NT2/D1 (cell line): ENCODE data around the gene SPNS1.

Source experiments
- DNase-seq: peaks from one replicate; pipeline ENCODE4 v3.0.0-alpha.2; 2011; ENCODE audit warnings: low read depth, low spot score
- H3K27me3 ChIP-seq: 2 replicates; pipeline ENCODE4 v1.6.0; 2011; ENCODE audit warnings: mild to moderate bottlenecking; ENCODE audit not compliant: insufficient read length, insufficient read depth
- H3K36me3 ChIP-seq: 2 replicates; pipeline ENCODE4 v1.6.1; 2011; ENCODE audit warnings: mild to moderate bottlenecking, low read length, mixed read lengths; ENCODE audit not compliant: insufficient read depth, insufficient read length
- H3K4me1 ChIP-seq: 2 replicates; pipeline ENCODE4 v1.5.1; 2011; ENCODE audit not compliant: insufficient read depth, insufficient read length
- H3K4me3 ChIP-seq: 2 replicates; pipeline ENCODE4 v1.5.1; 2011; ENCODE audit warnings: low read depth; ENCODE audit not compliant: insufficient read length
- H3K9ac ChIP-seq: 2 replicates; pipeline ENCODE4 v1.6.0; 2011; ENCODE audit warnings: low read depth; ENCODE audit not compliant: insufficient read length
- H3K9me3 ChIP-seq: 2 replicates; pipeline ENCODE4 v1.5.1; 2011; ENCODE audit warnings: mild to moderate bottlenecking, low read length; ENCODE audit not compliant: insufficient read depth
- SUZ12 ChIP-seq: IDR thresholded peaks from 2 replicates; pipeline ENCODE4 v1.6.1; 2011; ENCODE audit not compliant: insufficient read length, insufficient read depth; ENCODE audit errors: extremely low read depth
- YY1 ChIP-seq: IDR thresholded peaks from 2 replicates; pipeline ENCODE4 v1.6.1; 2011; ENCODE audit not compliant: insufficient read length, insufficient read depth
- ZNF274 ChIP-seq: IDR thresholded peaks from 2 replicates; pipeline ENCODE4 v1.6.1; 2011; ENCODE audit warnings: mild to moderate bottlenecking, low read depth, low read length

Gene SPNS1

GRCh38 chr16:28980929-28981328, 6.4 kb downstream of the SPNS1 start:
- no peak overlapping the region for H3K9ac ChIP-seq
- no peaks in the 10 kb centered on the region for H3K27me3 ChIP-seq
- no peak overlapping the region for H3K4me3 ChIP-seq
- H3K36me3 ChIP-seq: peaks cover 76% of the 10 kb centered on the region
- TF ChIP-seq YY1: no peak
- H3K9me3 ChIP-seq: peaks cover 13% of the 10 kb centered on the region; the same call in 1 of the 2 replicates
- no peak for DNase-seq
- H3K4me1 ChIP-seq: no peaks in the 10 kb centered on the region

- H3K36me3 ChIP-seq: peaks cover 80% of the 10 kb centered on the region
- no peaks in the 10 kb centered on the region for H3K4me1 ChIP-seq
- peak; percentile 30 for DNase-seq
Observed at GRCh38 chr16:28981517-28981916, 6.9 kb downstream of the SPNS1 start.

GRCh38 chr16:28982418-28982817, 7.8 kb downstream of the SPNS1 start:
- no peak for DNase-seq
- H3K4me3 ChIP-seq: no peak overlapping the region
- no peak overlapping the region for H3K9ac ChIP-seq
- H3K36me3 ChIP-seq: peaks cover 83% of the 10 kb centered on the region
- H3K4me1 ChIP-seq: no peaks in the 10 kb centered on the region
- H3K27me3 ChIP-seq: no peaks in the 10 kb centered on the region
- TF ChIP-seq YY1 (no peak), ZNF274 (no peak), SUZ12 (no peak)
- H3K9me3 ChIP-seq: peaks cover 13% of the 10 kb centered on the region; the same call in 1 of the 2 replicates

More at GRCh38 chr16:28981517-28981916, 6.9 kb downstream of the SPNS1 start:
- H3K9me3 ChIP-seq: peaks cover 13% of the 10 kb centered on the region; the same call in 1 of the 2 replicates
- H3K9ac ChIP-seq: no peak overlapping the region
- no peak for TF ChIP-seq YY1
- no peak for TF ChIP-seq SUZ12
- TF ChIP-seq ZNF274: no peak
- H3K4me3 ChIP-seq: no peak overlapping the region
- no peaks in the 10 kb centered on the region for H3K27me3 ChIP-seq

DNA sequence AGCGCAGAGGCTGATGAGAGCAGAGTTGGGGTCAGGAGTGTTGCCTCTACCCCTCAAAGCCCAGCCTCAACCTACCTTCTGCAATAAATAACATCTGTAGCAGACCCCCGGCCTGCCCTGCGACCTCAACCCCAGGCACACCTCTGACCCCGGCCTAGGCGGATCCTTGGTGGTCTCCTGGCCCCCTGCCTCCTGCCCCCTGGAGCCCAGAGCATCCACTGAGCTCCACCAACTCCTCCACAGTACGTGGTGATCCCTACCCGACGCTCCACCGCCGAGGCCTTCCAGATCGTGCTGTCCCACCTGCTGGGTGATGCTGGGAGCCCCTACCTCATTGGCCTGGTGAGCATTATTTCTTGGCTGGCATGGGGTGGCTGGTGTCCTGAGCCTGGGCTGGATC, 8.4 kb downstream of the SPNS1 start:
- no peak for DNase-seq
- Histone ChIP-seq H3K36me3 (peaks cover 81% of the 10 kb centered on the region), H3K4me1 (no peaks in the 10 kb centered on the region), H3K27me3 (no peaks in the 10 kb centered on the region), H3K4me3 (no peak overlapping the region), H3K9me3 (peaks cover 13% of the 10 kb centered on the region; the same call in 1 of the 2 replicates), H3K9ac (no peak overlapping the region)
- TF ChIP-seq SUZ12: no peak
- no peak for TF ChIP-seq YY1
- TF ChIP-seq ZNF274: no peak

DNA sequence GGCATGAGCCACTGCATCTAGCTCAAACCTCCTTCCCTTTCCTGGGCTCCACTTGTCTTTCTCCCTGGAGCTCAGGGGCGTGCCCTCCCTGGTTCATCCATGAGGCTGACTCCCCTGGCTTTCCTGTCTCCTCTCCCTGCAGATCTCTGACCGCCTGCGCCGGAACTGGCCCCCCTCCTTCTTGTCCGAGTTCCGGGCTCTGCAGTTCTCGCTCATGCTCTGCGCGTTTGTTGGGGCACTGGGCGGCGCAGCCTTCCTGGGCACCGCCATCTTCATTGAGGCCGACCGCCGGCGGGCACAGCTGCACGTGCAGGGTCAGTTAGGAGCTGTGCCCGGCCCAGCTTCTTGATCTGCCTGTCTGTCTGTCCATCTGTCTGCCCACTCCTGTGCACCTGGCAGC, 9.1 kb downstream of the SPNS1 start:
- Histone ChIP-seq H3K36me3 (peaks cover 77% of the 10 kb centered on the region), H3K9ac (no peak overlapping the region)
- TF ChIP-seq SUZ12: no peak
- no peak for TF ChIP-seq ZNF274
- TF ChIP-seq YY1: no peak

DNA sequence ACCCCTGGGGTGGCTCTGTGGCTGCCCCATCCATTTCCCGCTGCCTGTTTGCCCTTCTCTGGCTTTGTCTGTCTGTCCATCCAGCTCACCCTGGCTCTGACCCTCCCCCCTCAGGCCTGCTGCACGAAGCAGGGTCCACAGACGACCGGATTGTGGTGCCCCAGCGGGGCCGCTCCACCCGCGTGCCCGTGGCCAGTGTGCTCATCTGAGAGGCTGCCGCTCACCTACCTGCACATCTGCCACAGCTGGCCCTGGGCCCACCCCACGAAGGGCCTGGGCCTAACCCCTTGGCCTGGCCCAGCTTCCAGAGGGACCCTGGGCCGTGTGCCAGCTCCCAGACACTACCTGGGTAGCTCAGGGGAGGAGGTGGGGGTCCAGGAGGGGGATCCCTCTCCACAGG, 9.5 kb downstream of the SPNS1 start:
- Histone ChIP-seq H3K4me1 (no peaks in the 10 kb centered on the region), H3K27me3 (no peaks in the 10 kb centered on the region), H3K9ac (no peak overlapping the region), H3K9me3 (peaks cover 13% of the 10 kb centered on the region; the same call in 1 of the 2 replicates), H3K36me3 (peaks cover 73% of the 10 kb centered on the region), H3K4me3 (no peak overlapping the region)
- no peak for TF ChIP-seq YY1
- no peak for TF ChIP-seq ZNF274
- DNase-seq: no peak

More for the DNA sequence above, 9.1 kb downstream of the SPNS1 start:
- Histone ChIP-seq H3K9me3 (peaks cover 13% of the 10 kb centered on the region; the same call in 1 of the 2 replicates), H3K27me3 (no peaks in the 10 kb centered on the region), H3K4me1 (no peaks in the 10 kb centered on the region), H3K4me3 (no peak overlapping the region)
- DNase-seq: no peak

GRCh38 chr16:28984619-28985135, 10.1 kb downstream of the SPNS1 start, which contains the start of gene LAT:
Gene LAT, plus strand, starts transcription at chr16:28985052. Its CDS starts 366 bp downstream, at chr16:28985418.
- Histone ChIP-seq H3K4me1 (no peaks in the 10 kb centered on the region), H3K36me3 (peaks cover 73% of the 10 kb centered on the region), H3K9me3 (peaks cover 13% of the 10 kb centered on the region; the same call in 1 of the 2 replicates), H3K4me3 (no peak within 1 kb of the TSS), H3K9ac (no peak within 1 kb of the TSS), H3K27me3 (no peaks in the 10 kb centered on the region)
- no peak for TF ChIP-seq SUZ12
- TF ChIP-seq YY1: no peak
- no peak for TF ChIP-seq ZNF274
- DNase-seq: no peak
